HG03442 (cell line): ENCODE data around the gene COX4I1.

Source experiments
- ATAC-seq: cut with Tn5 transposase; IDR thresholded peaks from one replicate; pipeline ENCODE4 v1.9.1; 2021; ENCODE audit warnings: mild to moderate bottlenecking, moderate library complexity; ENCODE audit not compliant: unreplicated experiment

The COX4I1 gene

GRCh38 chr16:85799497-85800320, at the start of gene COX4I1, which contains the start of gene EMC8:
Gene COX4I1, plus strand, starts transcription at chr16:85799695. Its CDS starts 1,511 bp downstream, at chr16:85801206.
Gene EMC8, minus strand, starts transcription at chr16:85799544. Its CDS starts 249 bp downstream, at chr16:85799295.
- ATAC-seq = peak; percentile 85

- ATAC-seq = no peak
These were observed 49.7 kb upstream of the COX4I1 start for GRCh38 chr16:85749771-85750145.

- ATAC-seq = no peak
These were observed 49.2 kb upstream of the COX4I1 start for GRCh38 chr16:85750146-85750826.

- ATAC-seq = no peak
These were observed 48.4 kb upstream of the COX4I1 start, which contains the start of gene C16orf74 for GRCh38 chr16:85750827-85751697. Gene C16orf74, minus strand, starts transcription at chr16:85751096. Its CDS starts 15,879 bp downstream, at chr16:85735217.

GRCh38 chr16:85751698-85752501, 47.6 kb upstream of the COX4I1 start:
- ATAC-seq = no peak

GRCh38 chr16:85752511-85753420, 46.7 kb upstream of the COX4I1 start:
- no peak for ATAC-seq

- ATAC-seq = no peak
These were observed 45.9 kb upstream of the COX4I1 start for GRCh38 chr16:85753559-85753958.

GRCh38 chr16:85753976-85754375, 45.5 kb upstream of the COX4I1 start:
- no peak for ATAC-seq

- ATAC-seq = no peak
These were observed 45.1 kb upstream of the COX4I1 start for GRCh38 chr16:85754413-85754812.

GRCh38 chr16:85755929-85756768, 43.3 kb upstream of the COX4I1 start:
- ATAC-seq = peak; percentile 32

GRCh38 chr16:85757341-85757822, 42.1 kb upstream of the COX4I1 start:
- no peak for ATAC-seq

- ATAC-seq = no peak
These were observed 40.4 kb upstream of the COX4I1 start for GRCh38 chr16:85759136-85759535.

GRCh38 chr16:85759631-85760419, 39.7 kb upstream of the COX4I1 start:
- no peak for ATAC-seq

- ATAC-seq = no peak
These were observed 37.6 kb upstream of the COX4I1 start for GRCh38 chr16:85761861-85762260.

- ATAC-seq = no peak
These were observed 36.5 kb upstream of the COX4I1 start for GRCh38 chr16:85762970-85763369.

GRCh38 chr16:85763616-85764015, 35.9 kb upstream of the COX4I1 start:
- no peak for ATAC-seq

- ATAC-seq = no peak
These were observed 34.3 kb upstream of the COX4I1 start for GRCh38 chr16:85765211-85765610.
